ENCODE measurements around the gene MXD4.
"Not testable (repeated sequence)": the region's sequence is repeated elsewhere in the genome, so short reads cannot be mapped to it uniquely, and the experiment has no call there.

MXD4 gene

GRCh38 chr4:2217726-2218125 is 44.2 kb downstream of the MXD4 start:
- DNase-seq: no peak

GRCh38 chr4:2212831-2213230 is 49.1 kb downstream of the MXD4 start:
- DNase-seq: no peak

DNA sequence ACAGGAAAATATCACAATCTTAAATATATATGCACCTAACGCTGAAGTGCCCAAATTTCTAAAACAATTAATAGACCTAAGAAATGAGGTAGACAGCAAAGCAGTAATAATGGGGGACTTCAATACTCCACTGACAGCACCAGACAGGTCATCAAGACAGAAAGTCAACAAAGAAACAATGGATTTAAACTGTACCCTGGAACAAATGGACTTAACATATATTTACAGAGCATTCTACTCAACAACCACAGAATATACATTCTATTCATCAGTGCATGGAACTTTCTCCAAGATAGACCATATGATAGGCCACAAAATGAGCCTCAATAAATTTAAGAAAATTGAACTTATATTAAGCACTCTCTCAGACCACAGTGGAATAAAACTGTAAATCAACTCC is 59.1 kb downstream of the MXD4 start:
- DNase-seq: not testable (repeated sequence)

Data from activated effector memory CD4-positive, alpha-beta T cell treated with Interleukin-2 at 50 U/mL for 16 hours (primary cell).